Neutrophil (primary cell): Measurements from ENCODE around the gene SERPINB10.

Source experiments
- H3K27ac ChIP-seq: fragments of 200-600 bp; sonication (generic); 2 replicates; pipeline ENCODE4 v1.5.1; 2016; ENCODE audit warnings: mild to moderate bottlenecking, moderate library complexity
- H3K27me3 ChIP-seq: fragments of 200-600 bp; sonication (generic); 2 replicates; pipeline ENCODE4 v1.6.0; 2016; ENCODE audit warnings: mild to moderate bottlenecking
- H3K36me3 ChIP-seq: fragments of 200-600 bp; sonication (generic); 2 replicates; pipeline ENCODE4 v1.5.1; 2017
- H3K4me1 ChIP-seq, 2 experiments: fragments of 200-600 bp in 1 of 2; sonication (generic) in 1 of 2; 1 replicate in 1 of 2; 2 replicates in 1 of 2; pipeline versions ENCODE4 v1.5.1 to v1.6.1; 2013 to 2016; ENCODE audit warnings: low read depth in 1 of 2, low read length in 1 of 2, mild to moderate bottlenecking in 1 of 2, moderate library complexity in 1 of 2; ENCODE audit not compliant: control insufficient read depth in 1 of 2, insufficient read depth in 1 of 2
- H3K4me3 ChIP-seq, 2 experiments: fragments of 200-600 bp in 1 of 2; sonication (generic) in 1 of 2; 1 replicate in 1 of 2; 2 replicates in 1 of 2; pipeline ENCODE4 v1.5.1; 2013 to 2016; ENCODE audit warnings: low read depth in 1 of 2, low read length in 1 of 2, mild to moderate bottlenecking in 1 of 2, moderate library complexity in 1 of 2
- H3K9me3 ChIP-seq: fragments of 200-600 bp; sonication (generic); 2 replicates; pipeline ENCODE4 v1.5.1; 2016
- TF ChIP-seq, protein P1 (sequence below): fragments of 200-600 bp; sonication (generic); IDR thresholded peaks from 2 replicates; pipeline ENCODE4 v1.5.1; 2016; ENCODE audit warnings: antibody characterized with exemption

Gene SERPINB10

DNA sequence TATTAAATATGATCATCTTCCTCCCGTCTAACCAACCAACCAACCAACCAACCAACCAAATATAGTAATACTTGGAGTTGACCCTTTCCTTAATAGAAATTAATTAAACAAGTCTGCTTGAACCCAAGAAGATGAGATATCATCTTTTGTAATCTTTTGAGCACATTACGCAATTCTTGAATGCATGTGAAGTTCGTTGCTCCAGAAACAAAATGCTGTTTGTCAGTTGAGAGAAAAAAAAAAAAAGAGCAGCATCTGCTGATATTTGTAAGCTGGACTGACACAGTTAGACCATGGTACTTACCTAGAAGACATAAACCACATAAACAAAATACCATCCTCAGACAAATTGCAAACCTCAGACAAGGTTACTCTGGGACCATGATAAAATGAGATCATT is 29.4 kb upstream of the SERPINB10 start:
- Histone ChIP-seq H3K4me1 (peaks cover 20 to 28% of the 10 kb centered on the region in 2 experiments), H3K9me3 (no peaks in the 10 kb centered on the region), H3K27ac (peak overlapping the region; percentile 35), H3K4me3 (no peak overlapping the region), H3K27me3 (no peaks in the 10 kb centered on the region), H3K36me3 (no peaks in the 10 kb centered on the region)
- TF ChIP-seq, protein P1, sequence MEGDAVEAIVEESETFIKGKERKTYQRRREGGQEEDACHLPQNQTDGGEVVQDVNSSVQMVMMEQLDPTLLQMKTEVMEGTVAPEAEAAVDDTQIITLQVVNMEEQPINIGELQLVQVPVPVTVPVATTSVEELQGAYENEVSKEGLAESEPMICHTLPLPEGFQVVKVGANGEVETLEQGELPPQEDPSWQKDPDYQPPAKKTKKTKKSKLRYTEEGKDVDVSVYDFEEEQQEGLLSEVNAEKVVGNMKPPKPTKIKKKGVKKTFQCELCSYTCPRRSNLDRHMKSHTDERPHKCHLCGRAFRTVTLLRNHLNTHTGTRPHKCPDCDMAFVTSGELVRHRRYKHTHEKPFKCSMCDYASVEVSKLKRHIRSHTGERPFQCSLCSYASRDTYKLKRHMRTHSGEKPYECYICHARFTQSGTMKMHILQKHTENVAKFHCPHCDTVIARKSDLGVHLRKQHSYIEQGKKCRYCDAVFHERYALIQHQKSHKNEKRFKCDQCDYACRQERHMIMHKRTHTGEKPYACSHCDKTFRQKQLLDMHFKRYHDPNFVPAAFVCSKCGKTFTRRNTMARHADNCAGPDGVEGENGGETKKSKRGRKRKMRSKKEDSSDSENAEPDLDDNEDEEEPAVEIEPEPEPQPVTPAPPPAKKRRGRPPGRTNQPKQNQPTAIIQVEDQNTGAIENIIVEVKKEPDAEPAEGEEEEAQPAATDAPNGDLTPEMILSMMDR = no peak

DNA sequence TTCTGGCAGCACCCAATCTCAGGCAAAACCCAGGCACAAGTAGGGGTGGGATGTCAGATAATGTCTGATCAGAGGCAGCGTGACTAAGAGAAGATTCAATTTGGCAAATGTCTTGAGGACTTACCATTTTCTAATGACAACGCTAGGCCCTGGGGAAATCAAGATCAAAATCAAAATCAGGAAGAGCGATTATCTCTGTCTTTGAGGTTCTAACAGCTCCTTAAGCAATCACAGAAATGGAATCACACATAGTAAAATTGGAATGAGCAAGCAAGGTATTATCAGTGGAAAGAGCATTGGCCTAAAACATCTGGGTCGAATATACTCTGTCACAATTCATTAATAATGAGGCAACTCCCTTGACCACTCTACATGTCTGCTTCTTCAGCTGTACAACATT is 28.8 kb upstream of the SERPINB10 start:
- no peaks in the 10 kb centered on the region for H3K27me3 ChIP-seq
- no peak overlapping the region for H3K4me3 ChIP-seq
- H3K9me3 ChIP-seq = no peaks in the 10 kb centered on the region
- H3K27ac ChIP-seq = peak overlapping the region; percentile 35
- no peaks in the 10 kb centered on the region for H3K36me3 ChIP-seq
- TF ChIP-seq, protein P1 = no peak
- peaks cover 20 to 28% of the 10 kb centered on the region in 2 experiments for H3K4me1 ChIP-seq

DNA sequence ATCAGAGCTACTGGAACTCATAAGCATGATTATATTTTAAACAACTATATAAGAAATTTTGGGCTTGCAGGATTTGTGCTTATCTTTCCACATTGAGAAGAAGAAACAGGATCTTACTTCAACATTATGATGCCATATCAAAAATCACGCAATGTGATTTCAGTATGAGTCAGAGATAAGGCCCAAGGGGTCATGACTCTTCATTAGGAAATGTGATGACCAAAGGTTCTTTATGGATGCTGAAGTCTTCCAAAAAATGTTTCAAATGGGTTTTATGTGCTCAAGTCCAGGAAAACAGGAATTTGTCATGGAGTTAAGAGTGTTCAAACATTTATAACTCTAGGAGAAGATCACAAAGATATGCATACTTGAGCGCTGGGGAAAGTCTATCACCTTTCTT is 28.0 kb upstream of the SERPINB10 start:
- TF ChIP-seq, protein P1 = no peak

DNA sequence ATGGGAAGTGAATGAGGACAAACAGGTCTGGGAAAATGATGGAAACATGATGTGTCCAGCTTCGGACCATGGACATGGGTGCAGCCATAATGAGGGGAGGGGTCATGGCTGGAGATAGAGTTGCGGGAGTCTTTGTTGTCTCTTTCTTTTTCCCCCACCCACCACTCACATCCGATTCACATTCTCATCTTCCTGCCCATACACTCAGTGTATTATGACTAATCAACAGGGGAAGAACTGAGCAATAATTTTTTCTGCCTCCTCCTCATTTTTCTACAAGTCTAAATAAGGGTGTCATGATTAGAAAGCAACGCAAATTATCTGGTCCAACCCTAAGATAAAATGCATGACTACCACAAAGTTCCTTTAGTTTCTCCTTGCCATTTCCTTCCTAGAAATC is 25.9 kb upstream of the SERPINB10 start:
- H3K4me1 ChIP-seq = peaks cover 20 to 28% of the 10 kb centered on the region in 2 experiments
- no peak overlapping the region for H3K27ac ChIP-seq
- no peaks in the 10 kb centered on the region for H3K27me3 ChIP-seq
- H3K36me3 ChIP-seq = no peaks in the 10 kb centered on the region
- H3K4me3 ChIP-seq = no peak overlapping the region
- TF ChIP-seq, protein P1 = no peak
- no peaks in the 10 kb centered on the region for H3K9me3 ChIP-seq

More for the DNA sequence above, 28.0 kb upstream of the SERPINB10 start:
- Histone ChIP-seq H3K36me3 (no peaks in the 10 kb centered on the region), H3K4me1 (peaks cover 20 to 28% of the 10 kb centered on the region in 2 experiments), H3K27ac (peak overlapping the region; percentile 22), H3K27me3 (no peaks in the 10 kb centered on the region), H3K4me3 (no peak overlapping the region), H3K9me3 (no peaks in the 10 kb centered on the region)

DNA sequence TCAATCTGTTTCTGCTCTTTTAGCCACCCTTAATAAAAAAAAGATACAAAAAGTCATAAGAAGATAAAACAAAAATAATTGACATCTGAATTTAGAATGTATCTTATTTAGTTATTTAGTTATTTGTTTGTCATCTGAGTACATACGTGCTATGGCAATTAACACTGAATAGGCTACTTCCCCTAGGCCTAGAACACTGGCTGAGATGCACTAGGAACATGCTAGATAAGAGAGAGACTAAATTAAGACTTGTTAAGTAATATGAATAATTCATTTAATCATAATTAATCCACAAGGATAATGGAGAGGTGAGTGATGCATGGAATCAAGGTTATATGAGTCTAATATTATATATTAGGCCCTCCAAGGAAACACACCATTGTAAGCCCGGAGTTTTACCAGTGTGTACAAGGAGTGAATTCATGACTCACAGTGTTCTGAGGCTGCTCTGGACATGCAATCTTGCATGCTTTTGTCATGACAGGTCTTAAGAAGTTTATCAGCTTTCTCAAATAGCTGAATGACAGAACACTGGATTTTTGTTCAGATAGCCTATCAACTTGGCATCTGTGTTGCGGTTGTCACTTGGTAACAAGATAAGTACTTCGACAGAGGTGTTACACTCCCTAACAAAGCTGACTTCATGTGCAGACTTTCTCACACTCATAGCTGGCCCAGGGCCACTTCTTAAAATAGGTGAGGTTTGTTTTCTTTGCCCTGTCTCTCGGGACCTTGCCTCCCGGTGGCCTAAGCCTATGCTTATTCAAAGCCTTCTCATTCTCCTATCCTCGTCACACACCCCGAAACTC is 25.2 kb upstream of the SERPINB10 start:
- Histone ChIP-seq H3K36me3 (no peaks in the 10 kb centered on the region), H3K27ac (no peak overlapping the region), H3K9me3 (no peaks in the 10 kb centered on the region), H3K27me3 (no peaks in the 10 kb centered on the region), H3K4me3 (no peak overlapping the region), H3K4me1 (peaks cover 23 to 31% of the 10 kb centered on the region in 2 experiments)
- TF ChIP-seq, protein P1 = no peak
